Right forelimb (tissue), 1 donor: ENCODE data around the gene TCTN3.
"Not testable (repeated sequence)": the region's sequence is repeated elsewhere in the genome, so short reads cannot be mapped to it uniquely, and the experiment has no call there.

Source experiments
- DNase-seq: peaks from one replicate; pipeline ENCODE4 v3.0.0-alpha.2; 2018

TCTN3 gene

GRCh38 chr10:95693668-95694534, at the start of gene TCTN3:
Gene TCTN3 (minus strand): TSS chr10:95693927. CDS start chr10:95693899, 28 bp downstream.
- DNase-seq: peak; percentile 95

- DNase-seq: no peak
Measured at GRCh38 chr10:95742962-95743535, 49.3 kb upstream of the TCTN3 start.

GRCh38 chr10:95742485-95742884, 48.8 kb upstream of the TCTN3 start:
- DNase-seq: no peak

GRCh38 chr10:95741807-95742467, 48.2 kb upstream of the TCTN3 start:
- DNase-seq: peak; percentile 45

- no peak for DNase-seq
Measured at GRCh38 chr10:95739056-95739455, 45.3 kb upstream of the TCTN3 start.

GRCh38 chr10:95732907-95733306, 39.2 kb upstream of the TCTN3 start:
- DNase-seq: not testable (repeated sequence)

GRCh38 chr10:95730233-95730632, 36.5 kb upstream of the TCTN3 start:
- DNase-seq: no peak

GRCh38 chr10:95729323-95730055, 35.8 kb upstream of the TCTN3 start:
- no peak for DNase-seq

GRCh38 chr10:95728526-95728925, 34.8 kb upstream of the TCTN3 start:
- no peak for DNase-seq

- DNase-seq: not testable (repeated sequence)
Measured at GRCh38 chr10:95722496-95722895, 28.8 kb upstream of the TCTN3 start.

GRCh38 chr10:95720745-95721144, 27.0 kb upstream of the TCTN3 start:
- DNase-seq: not testable (repeated sequence)

GRCh38 chr10:95716866-95717265, 23.1 kb upstream of the TCTN3 start:
- DNase-seq: no peak

- DNase-seq: no peak
Measured at GRCh38 chr10:95716466-95716865, 22.7 kb upstream of the TCTN3 start.

- DNase-seq: no peak
Measured at GRCh38 chr10:95711492-95711891, 17.8 kb upstream of the TCTN3 start.

- no peak for DNase-seq
Measured at GRCh38 chr10:95706990-95707389, 13.3 kb upstream of the TCTN3 start.

GRCh38 chr10:95706573-95706972, 12.8 kb upstream of the TCTN3 start:
- no peak for DNase-seq

GRCh38 chr10:95698415-95698814, 4.7 kb upstream of the TCTN3 start:
- no peak for DNase-seq

- DNase-seq: no peak
Measured at GRCh38 chr10:95697429-95697828, 3.7 kb upstream of the TCTN3 start.

- no peak for DNase-seq
Measured at GRCh38 chr10:95694665-95695064, 938 bp upstream of the TCTN3 start.

- DNase-seq: no peak
Measured at GRCh38 chr10:95693071-95693667, 558 bp downstream of the TCTN3 start.

GRCh38 chr10:95691281-95691680, 2.4 kb downstream of the TCTN3 start:
- no peak for DNase-seq

GRCh38 chr10:95688648-95689047, 5.1 kb downstream of the TCTN3 start:
- no peak for DNase-seq

- DNase-seq: no peak
Measured at GRCh38 chr10:95683966-95684365, 9.8 kb downstream of the TCTN3 start.
